ENCODE measurements around the gene CAPNS1.

- TF ChIP-seq ZNF282 (CRISPR knock-in tag; IDR thresholded peaks at IDR 0.05): no peak
- TF ChIP-seq XRCC5 (IDR thresholded peaks at IDR 0.05; ENCODE audit: low read depth, low read length): no peak
- no peak for TF ChIP-seq PML (IDR thresholded peaks at IDR 0.05; ENCODE audit: low read length)
- no peak for TF ChIP-seq RFX5 (IDR thresholded peaks at IDR 0.05; ENCODE audit: low read depth, low read length)
- TF ChIP-seq CBFB (CRISPR knock-in tag; IDR thresholded peaks at IDR 0.05): no peak
- no peak for TF ChIP-seq ZC3H11A (IDR thresholded peaks at IDR 0.05; ENCODE audit: low read depth, low read length)
- no peak for TF ChIP-seq ZFP1 (CRISPR knock-in tag; IDR thresholded peaks at IDR 0.05)
- no peak for TF ChIP-seq SIN3B (IDR thresholded peaks at IDR 0.05; ENCODE audit: low read depth)
- no peak for TF ChIP-seq REST (IDR thresholded peaks at IDR 0.05; ENCODE audit: borderline replicate concordance)
- TF ChIP-seq REST (CRISPR knock-in tag; IDR thresholded peaks at IDR 0.05; ENCODE audit: low read depth): no peak
- no peak for TF ChIP-seq CHD2 (IDR thresholded peaks at IDR 0.05; ENCODE audit: low read depth, low read length)
Observed at GRCh38 chr19:36103842-36104552, 35.9 kb upstream of the CAPNS1 start.

Data from K562 (cell line).